Endodermal cell (in vitro differentiated cells): ENCODE data around the gene C1orf116. TPM values are rescaled to one million over a fixed set of nuclear protein-coding genes. Genes with fewer than 3 reads are reported as not detected.

Experiments
- DNase-seq: peaks from one replicate; pipeline ENCODE4 v3.0.0-alpha.2; 2017
- H3K27ac ChIP-seq: 2 replicates; pipeline ENCODE4 v1.5.1; 2013; ENCODE audit warnings: mild to moderate bottlenecking, low read depth, low read length, moderate library complexity
- H3K27me3 ChIP-seq: 2 replicates; pipeline ENCODE4 v1.6.1; 2013; ENCODE audit warnings: mild to moderate bottlenecking, low read length, moderate library complexity; ENCODE audit not compliant: insufficient read depth, control insufficient read depth, poor library complexity, severe bottlenecking
- H3K36me3 ChIP-seq: 2 replicates; pipeline ENCODE4 v1.7.0; 2013; ENCODE audit warnings: mild to moderate bottlenecking, low read length, moderate library complexity; ENCODE audit not compliant: control insufficient read depth, insufficient read depth
- H3K4me1 ChIP-seq: one replicate; pipeline ENCODE4 v1.7.0; 2013; ENCODE audit warnings: low read length; ENCODE audit not compliant: control insufficient read depth, insufficient read depth
- H3K4me3 ChIP-seq: 2 replicates; pipeline ENCODE4 v1.5.1; 2013; ENCODE audit warnings: mild to moderate bottlenecking, low read length, moderate library complexity
- H3K9ac ChIP-seq: 2 replicates; pipeline ENCODE4 v1.6.1; 2013; ENCODE audit warnings: mild to moderate bottlenecking, low read length, moderate library complexity; ENCODE audit not compliant: poor library complexity, severe bottlenecking; ENCODE audit errors: extremely low read depth
- H3K9me3 ChIP-seq: 2 replicates; pipeline ENCODE4 v1.6.1; 2013; ENCODE audit warnings: mild to moderate bottlenecking, low read length, moderate library complexity; ENCODE audit not compliant: control insufficient read depth
- H3K27ac Mint-ChIP-seq: 2 replicates; pipeline ENCODE4 v1.8.0; 2020; ENCODE audit warnings: mixed read lengths
- H3K27me3 Mint-ChIP-seq: 2 replicates; pipeline ENCODE4 v1.8.0; 2021; ENCODE audit warnings: mild to moderate bottlenecking, mixed read lengths; ENCODE audit not compliant: insufficient read depth
- H3K36me3 Mint-ChIP-seq: 2 replicates; pipeline ENCODE4 v1.8.0; 2020; ENCODE audit warnings: low read depth, mixed read lengths
- H3K4me1 Mint-ChIP-seq: 2 replicates; pipeline ENCODE4 v1.8.0; 2020; ENCODE audit warnings: mixed read lengths
- H3K4me3 Mint-ChIP-seq: 2 replicates; pipeline ENCODE4 v1.8.0; 2020; ENCODE audit warnings: mild to moderate bottlenecking, moderate library complexity, mixed read lengths
- H3K9me3 Mint-ChIP-seq: 2 replicates; pipeline ENCODE4 v1.8.0; 2020; ENCODE audit warnings: mild to moderate bottlenecking, mixed read lengths
- CTCF ChIP-seq: fragments of 200-600 bp; sonication (generic); conservative IDR thresholded peaks from 2 replicates; pipeline ENCODE4 v1.5.0; 2021; ENCODE audit warnings: antibody characterized with exemption, mild to moderate bottlenecking
- WGBS, 2 experiments: methylation state at CpG; one replicate each; pipeline versions ENCODE4 v1.1.5 to v1.1.7; 2013; ENCODE audit warnings: missing lambda C conversion rate in 2 of 2, mixed read lengths in 1 of 2; ENCODE audit not compliant: insufficient coverage in 1 of 2, insufficient read length in 1 of 2; 5-methylcytosine and 5-hydroxymethylcytosine counted together
- total RNA-seq, 2 donors: library from RNA; stranded (reverse); fragmentation: NEBNext Ultra II Directional in 1 of 2; extraction: Animal tissue kit (Norgen Biotek cat#: 25700) in 1 of 2; gene quantifications; 2 replicates in 1 of 2; 3 replicates in 1 of 2; pipeline ENCODE4 v1.2.1, GENCODE V29; 2021

The C1orf116 gene
- total RNA-seq, 2 donors from 2014 or later = 0.55 to 0.60 TPM

GRCh38 chr1:206972728-206973127 lies 59.8 kb downstream of the C1orf116 start:
- Histone ChIP-seq H3K4me1 (peaks cover 10% of the 10 kb centered on the region), H3K27me3 (peaks cover 9% of the 10 kb centered on the region), H3K4me3 (no peak overlapping the region), H3K9me3 (no peaks in the 10 kb centered on the region), H3K36me3 (no peaks in the 10 kb centered on the region), H3K9ac (no peak overlapping the region), H3K27ac (no peak overlapping the region)
- 84 to 100% methylated on average over 1 to 2 of the region's 2 CpGs for WGBS, 2 experiments
- Mint-ChIP-seq H3K27ac (no peak overlapping the region), H3K27me3 (peaks cover 27% of the 10 kb centered on the region), H3K9me3 (no peaks in the 10 kb centered on the region), H3K36me3 (no peaks in the 10 kb centered on the region), H3K4me3 (no peak overlapping the region), H3K4me1 (peaks cover 9% of the 10 kb centered on the region)
- DNase-seq = no peak
- TF ChIP-seq CTCF = no peak

- no peaks in the 10 kb centered on the region for H3K9me3 Mint-ChIP-seq
- H3K27ac Mint-ChIP-seq = no peak overlapping the region
- Histone ChIP-seq H3K9me3 (no peaks in the 10 kb centered on the region), H3K9ac (no peak overlapping the region), H3K36me3 (no peaks in the 10 kb centered on the region), H3K4me1 (peaks cover 10% of the 10 kb centered on the region), H3K27me3 (peaks cover 9% of the 10 kb centered on the region), H3K27ac (no peak overlapping the region), H3K4me3 (no peak overlapping the region)
- no peaks in the 10 kb centered on the region for H3K36me3 Mint-ChIP-seq
- 85 to 100% methylated on average over 1 to 2 of the region's 2 CpGs for WGBS, 2 experiments
- peaks cover 27% of the 10 kb centered on the region for H3K27me3 Mint-ChIP-seq
- no peak overlapping the region for H3K4me3 Mint-ChIP-seq
- H3K4me1 Mint-ChIP-seq = peaks cover 9% of the 10 kb centered on the region
- no peak for DNase-seq
- TF ChIP-seq CTCF = no peak
Measured at GRCh38 chr1:206971029-206971655, 61.4 kb downstream of the C1orf116 start.

GRCh38 chr1:206970446-206970845 lies 62.1 kb downstream of the C1orf116 start, which contains the start of gene FCAMR:
Gene FCAMR (minus strand): TSS chr1:206970460. CDS start chr1:206970125, 335 bp downstream.
- H3K27ac Mint-ChIP-seq = no peak within 1 kb of the TSS
- peaks cover 10% of the 10 kb centered on the region for H3K4me1 ChIP-seq
- peaks cover 9% of the 10 kb centered on the region for H3K27me3 ChIP-seq
- H3K36me3 ChIP-seq = no peaks in the 10 kb centered on the region
- H3K9me3 ChIP-seq = no peaks in the 10 kb centered on the region
- H3K9ac ChIP-seq = no peak within 1 kb of the TSS
- H3K27me3 Mint-ChIP-seq = peaks cover 27% of the 10 kb centered on the region
- no peak within 1 kb of the TSS for H3K4me3 ChIP-seq
- no peak for DNase-seq
- no peaks in the 10 kb centered on the region for H3K36me3 Mint-ChIP-seq
- H3K4me1 Mint-ChIP-seq = peaks cover 9% of the 10 kb centered on the region
- no peak for TF ChIP-seq CTCF
- no peak within 1 kb of the TSS for H3K27ac ChIP-seq
- no peak within 1 kb of the TSS for H3K4me3 Mint-ChIP-seq
- no peaks in the 10 kb centered on the region for H3K9me3 Mint-ChIP-seq
- WGBS, 2 experiments = 91% methylated on average over 2 of the region's 2 CpGs; no CpG with 5 or more reads in 1 of the 2 experiments
